HG03097 (cell line): ENCODE data around the gene AGTR1.
"Not testable (repeated sequence)": the region's sequence is repeated elsewhere in the genome, so short reads cannot be mapped to it uniquely, and the experiment has no call there.

Experiments used
- ATAC-seq: cut with Tn5 transposase; IDR thresholded peaks from one replicate; pipeline ENCODE4 v1.9.1; 2021; ENCODE audit not compliant: unreplicated experiment, low FRiP score

AGTR1 gene

DNA sequence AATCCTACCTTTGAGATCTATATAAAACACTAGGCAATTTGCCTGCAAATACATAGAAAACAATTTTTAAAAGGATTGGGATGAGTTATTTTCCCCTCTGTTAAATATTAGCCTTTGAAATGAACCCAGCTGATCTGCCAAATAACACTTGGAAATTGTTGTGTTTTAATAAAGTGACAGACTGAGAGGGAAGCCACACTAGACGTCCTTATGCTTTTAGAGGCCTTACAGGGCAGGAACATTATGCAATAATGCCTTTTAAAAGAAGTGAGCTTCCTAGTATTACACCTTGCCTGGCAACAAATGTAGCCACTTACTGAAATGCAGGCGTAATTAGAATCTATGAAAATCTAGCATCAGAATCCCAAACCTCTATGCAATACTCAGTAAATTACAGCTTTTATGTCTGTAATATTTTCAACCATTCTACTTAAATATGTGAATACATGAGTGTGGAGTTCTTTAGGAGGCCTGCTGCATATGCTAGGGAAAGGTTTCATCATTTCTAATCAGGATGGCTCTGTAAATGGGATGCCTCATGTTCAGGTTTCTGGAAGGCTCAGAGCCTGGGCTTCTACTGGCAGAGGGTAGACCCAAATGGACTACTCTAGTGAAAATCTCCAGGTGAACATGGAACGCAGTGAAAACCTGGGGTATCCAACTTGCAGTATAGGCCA is 20.3 kb downstream of the AGTR1 start:
- ATAC-seq: no peak

GRCh38 chr3:148718982-148719862 is 21.5 kb downstream of the AGTR1 start:
- ATAC-seq: no peak

DNA sequence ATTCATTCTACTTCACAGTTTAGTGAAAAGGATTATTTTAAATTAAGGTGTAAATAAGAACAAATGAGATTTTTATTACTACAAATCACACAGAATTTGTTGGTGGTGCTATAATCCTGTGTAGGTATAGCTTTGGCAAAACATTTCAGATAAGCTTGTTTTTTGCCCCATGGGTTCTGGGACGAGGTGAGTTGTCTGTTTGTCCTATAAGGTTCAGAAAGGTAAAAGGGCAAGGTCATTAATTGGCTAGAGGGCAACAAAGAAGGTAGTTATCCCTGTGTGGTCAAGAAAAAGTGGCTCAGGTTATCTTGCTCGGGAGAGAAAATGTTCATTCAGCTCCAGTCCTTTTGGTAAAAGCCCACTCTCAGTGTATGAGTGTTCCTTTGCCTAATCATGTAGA is 23.2 kb downstream of the AGTR1 start:
- no peak for ATAC-seq

DNA sequence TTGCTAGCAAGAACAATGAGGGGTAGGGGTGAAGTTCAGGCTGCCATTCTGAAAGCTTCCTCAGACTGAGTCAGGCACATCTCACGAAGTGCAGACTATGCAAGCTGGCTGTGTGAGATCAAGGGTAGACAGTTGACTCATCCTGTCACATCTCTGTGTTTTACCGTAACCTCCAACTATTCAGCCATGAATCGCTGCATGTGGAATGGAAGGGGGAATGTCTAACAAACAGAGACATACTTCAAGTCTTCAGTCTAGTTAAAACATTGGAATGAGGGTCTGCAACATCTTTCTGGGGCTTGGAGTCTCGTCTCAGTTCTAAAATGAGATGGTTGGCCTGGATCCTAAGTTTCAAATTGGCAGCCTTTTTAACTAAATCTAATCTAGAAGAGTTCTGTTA is 25.9 kb downstream of the AGTR1 start:
- ATAC-seq: no peak

GRCh38 chr3:148727231-148727630 is 29.5 kb downstream of the AGTR1 start:
- ATAC-seq: peak; percentile 88

GRCh38 chr3:148728753-148729152 is 31.1 kb downstream of the AGTR1 start:
- ATAC-seq: no peak

DNA sequence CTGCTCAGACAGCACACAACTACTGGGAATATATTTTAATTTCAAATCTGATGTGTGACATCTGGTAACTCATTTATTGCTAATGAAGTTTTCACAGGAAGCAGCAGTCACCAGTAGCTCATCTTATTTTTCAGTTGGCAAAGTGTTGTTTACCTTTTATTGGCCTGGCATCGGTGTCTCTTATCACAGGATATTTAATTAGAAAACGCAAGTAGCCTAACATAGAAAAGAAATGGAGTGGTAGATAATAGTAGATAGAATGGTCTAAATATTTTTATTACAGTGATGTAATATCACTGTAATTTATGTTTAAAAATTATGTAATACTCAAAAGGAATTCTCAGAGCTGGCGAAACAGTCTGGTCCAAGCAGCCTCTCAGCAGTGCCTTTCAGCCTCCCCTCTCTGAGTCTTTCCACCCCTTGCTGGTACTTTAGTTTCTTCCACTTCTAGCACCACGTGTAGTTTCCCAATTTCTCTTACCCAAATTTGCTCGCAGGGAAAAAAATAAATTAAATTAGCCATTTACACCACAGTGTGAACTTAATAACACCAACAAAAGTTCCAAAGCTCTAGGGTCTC is 31.9 kb downstream of the AGTR1 start:
- ATAC-seq: no peak

DNA sequence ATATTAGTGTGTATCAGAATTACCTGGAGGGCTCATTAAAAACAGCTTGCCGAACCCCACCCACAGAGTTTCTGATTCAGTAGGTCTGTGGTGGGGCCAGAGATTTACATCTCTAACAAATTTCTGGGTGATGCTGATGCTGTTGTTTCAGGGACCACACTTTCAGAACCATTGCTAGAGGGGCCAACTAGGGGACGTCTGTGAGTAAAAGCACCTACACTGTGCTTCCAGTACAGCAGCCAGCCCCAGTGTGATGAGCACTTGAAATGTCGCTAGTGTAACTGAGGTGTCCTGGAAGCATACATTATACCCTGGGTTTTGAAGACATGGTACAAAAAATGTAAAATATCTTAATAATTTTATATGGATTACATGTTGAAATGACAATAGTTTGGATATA is 33.0 kb downstream of the AGTR1 start:
- no peak for ATAC-seq

GRCh38 chr3:148735597-148735996 is 37.9 kb downstream of the AGTR1 start:
- ATAC-seq: no peak

DNA sequence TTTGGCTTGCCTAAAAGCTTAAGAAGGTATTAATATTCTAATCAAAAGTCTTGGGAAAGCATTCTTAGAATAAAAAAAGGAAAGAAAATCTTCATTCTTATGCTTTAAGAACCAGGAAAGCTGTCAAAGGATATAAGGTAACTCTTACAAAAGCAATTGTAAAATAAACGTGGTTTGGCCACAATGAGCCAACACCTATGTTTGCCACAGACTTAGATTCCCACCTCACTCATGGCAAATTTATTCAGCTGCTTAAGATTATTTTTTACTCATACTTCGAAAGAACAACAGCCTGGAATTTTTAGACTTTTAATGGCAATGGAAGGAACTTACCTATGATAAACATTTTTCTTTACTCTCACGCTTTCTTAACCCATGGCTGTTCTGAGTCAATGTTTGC is 38.4 kb downstream of the AGTR1 start:
- ATAC-seq: no peak

- ATAC-seq: no peak
These were observed 39.4 kb downstream of the AGTR1 start for GRCh38 chr3:148737104-148737530.

GRCh38 chr3:148739720-148740119 is 42.0 kb downstream of the AGTR1 start:
- no peak for ATAC-seq

GRCh38 chr3:148740291-148740690 is 42.6 kb downstream of the AGTR1 start:
- ATAC-seq: no peak

GRCh38 chr3:148741219-148741618 is 43.5 kb downstream of the AGTR1 start:
- ATAC-seq: no peak

GRCh38 chr3:148742118-148742517 is 44.4 kb downstream of the AGTR1 start:
- ATAC-seq: no peak

DNA sequence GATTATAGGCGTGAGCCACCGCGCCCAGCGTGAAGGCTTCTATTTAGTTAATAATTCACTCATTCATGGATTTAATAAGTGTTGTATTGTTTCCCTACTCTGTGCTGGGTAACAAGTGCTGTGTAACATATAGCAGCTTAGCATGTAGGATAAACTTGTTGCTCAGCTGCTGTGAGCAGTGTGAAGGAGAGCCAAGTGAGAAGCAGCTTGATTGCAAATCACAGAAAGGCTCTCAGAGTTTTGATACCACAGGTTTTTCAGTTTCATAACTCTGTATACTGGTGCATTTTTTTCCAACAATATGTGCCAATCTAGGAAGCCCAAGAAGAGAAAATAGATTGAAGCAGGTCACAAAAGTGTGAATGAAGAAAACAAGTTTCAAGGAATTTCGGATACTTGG is 48.4 kb downstream of the AGTR1 start:
- no peak for ATAC-seq

DNA sequence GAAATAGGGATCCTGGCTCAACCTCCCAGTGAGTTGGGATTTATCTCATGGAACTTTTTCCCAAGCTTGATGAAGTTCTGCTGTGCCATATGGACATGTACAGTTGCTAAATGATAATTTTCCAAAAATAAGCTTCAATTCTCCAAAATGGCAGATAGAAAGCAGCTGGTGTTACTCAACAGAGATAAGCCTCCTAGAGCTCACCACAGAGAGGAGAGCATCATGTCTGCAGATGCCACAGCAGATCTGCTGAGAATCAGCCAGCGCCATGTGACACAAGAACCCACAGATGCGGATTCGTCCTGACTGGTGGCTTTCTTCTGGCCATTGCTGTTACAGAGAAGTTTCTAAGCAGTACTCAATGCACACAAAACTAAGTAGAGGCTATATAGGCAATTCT is 50.6 kb downstream of the AGTR1 start:
- no peak for ATAC-seq

- ATAC-seq: no peak
These were observed 52.6 kb downstream of the AGTR1 start for GRCh38 chr3:148750296-148750695.

DNA sequence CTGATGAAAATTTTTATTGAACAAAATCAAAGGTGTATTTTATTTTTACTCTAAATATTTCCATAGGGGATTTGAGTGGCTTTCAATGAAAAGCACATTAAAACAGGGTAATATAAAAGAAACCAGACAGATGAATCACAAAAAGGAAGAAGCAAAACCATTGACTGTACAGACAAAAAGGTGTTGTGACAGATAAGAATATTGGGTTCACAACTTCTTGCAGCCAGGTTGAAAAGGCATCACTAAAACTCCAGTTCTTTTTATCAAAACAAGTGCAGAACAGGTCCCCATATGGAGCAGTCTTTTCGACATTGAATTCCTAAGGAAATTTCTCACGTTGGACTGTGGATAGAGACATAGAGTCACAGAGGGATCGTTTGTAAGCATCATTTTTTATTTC is 53.8 kb downstream of the AGTR1 start:
- no peak for ATAC-seq

- ATAC-seq: not testable (repeated sequence)
These were observed 55.7 kb downstream of the AGTR1 start for GRCh38 chr3:148753385-148753784.

DNA sequence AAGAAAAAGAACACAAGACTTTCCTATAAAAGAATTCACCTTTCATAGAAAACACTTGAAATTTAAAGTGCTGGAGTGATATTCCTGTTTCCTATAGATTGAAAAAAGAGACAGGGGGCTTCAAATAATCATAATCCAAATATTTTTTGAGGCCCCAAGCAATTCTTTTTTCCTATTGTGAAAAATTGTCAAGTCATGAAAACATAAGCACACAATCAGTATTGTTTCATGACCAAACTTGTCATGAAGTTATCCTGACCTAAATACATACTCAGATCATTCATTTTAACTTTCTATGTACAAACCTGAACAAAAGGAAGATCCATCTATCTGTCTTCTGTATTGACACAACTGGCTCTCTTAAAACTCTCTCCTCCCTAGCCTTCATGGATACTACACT is 57.9 kb downstream of the AGTR1 start:
- ATAC-seq: no peak

DNA sequence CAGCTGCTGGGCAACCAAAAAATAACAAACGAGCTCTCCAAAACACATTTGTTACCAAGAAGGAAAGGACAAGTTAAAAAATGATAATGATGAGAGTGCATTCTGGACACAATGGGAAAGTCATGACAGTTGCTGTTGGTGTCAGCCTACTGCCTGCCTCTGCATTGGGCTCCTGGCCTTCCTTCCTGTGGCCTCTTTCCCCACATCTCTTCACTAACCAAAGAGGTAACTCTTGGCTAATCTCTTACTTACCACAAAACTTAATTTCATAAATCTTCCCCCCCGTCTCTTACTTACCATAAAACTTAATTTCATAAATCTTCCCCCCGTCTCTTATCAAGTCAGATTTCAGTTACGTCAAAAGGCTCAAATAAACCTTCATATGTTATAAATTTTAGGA is 58.6 kb downstream of the AGTR1 start:
- ATAC-seq: no peak
